HPDE6-E6E7 (cell line): ENCODE data around the gene MC1R.
"Not testable (repeated sequence)": the region's sequence is repeated elsewhere in the genome, so short reads cannot be mapped to it uniquely, and the experiment has no call there.

ENCODE experiments used
- DNase-seq: peaks from one replicate; pipeline ENCODE4 v3.0.0; 2011; ENCODE audit warnings: missing footprints; ENCODE audit errors: extremely low spot score

The MC1R gene

GRCh38 chr16:89958596-89958995 is 39.9 kb downstream of the MC1R start:
- DNase-seq: no peak

GRCh38 chr16:89960966-89961365 is 42.3 kb downstream of the MC1R start:
- no peak for DNase-seq

- no peak for DNase-seq
Measured at GRCh38 chr16:89961920-89962319, 43.3 kb downstream of the MC1R start.

GRCh38 chr16:89962754-89963498 is 44.3 kb downstream of the MC1R start:
- no peak for DNase-seq

GRCh38 chr16:89964201-89964600 is 45.5 kb downstream of the MC1R start:
- DNase-seq: no peak

- DNase-seq: no peak
Measured at GRCh38 chr16:89965447-89966225, 47.0 kb downstream of the MC1R start.

GRCh38 chr16:89966756-89967155 is 48.1 kb downstream of the MC1R start:
- no peak for DNase-seq

GRCh38 chr16:89967436-89967835 is 48.8 kb downstream of the MC1R start:
- DNase-seq: not testable (repeated sequence)

- DNase-seq: not testable (repeated sequence)
Measured at GRCh38 chr16:89968074-89968473, 49.4 kb downstream of the MC1R start.

GRCh38 chr16:89969741-89970410 is 51.2 kb downstream of the MC1R start:
- no peak for DNase-seq
